GM12878 (cell line): ENCODE results near the gene ABHD8. TPM values are rescaled to one million over a fixed set of nuclear protein-coding genes. Genes with fewer than 3 reads are reported as not detected.

ENCODE experiments used
- ATAC-seq: fragments of 200-7000 bp; cut with Tn5 transposase; 3 replicates; pipeline ENCODE4 v1.9.1; 2020; ENCODE audit warnings: mild to moderate bottlenecking, moderate library complexity
- BruUV-seq: library from RNA; stranded (reverse); fragments of 400-500 nt; replicated peaks from 2 replicates; lab custom pipeline; 2021; lab: Mats Ljungman, UMichigan
- CTCF ChIA-PET: fragments of 300-600 bp; sonication (Branson Sonifier 250); formaldehyde crosslinking; extraction: SDS; loops from one replicate; lab custom pipeline; 2021; ENCODE audit warnings: inconsistent platforms; lab: Yijun Ruan, JAX
- POLR2A ChIA-PET: fragments of 350-600 bp; formaldehyde crosslinking; extraction: SDS; loops from one replicate; lab custom pipeline; 2021; ENCODE audit warnings: inconsistent platforms; lab: Charles Lee
- RAD21 ChIA-PET: fragments of 300-600 bp; sonication (Branson Sonifier 250); formaldehyde crosslinking; loops from one replicate; lab custom pipeline; 2023; ENCODE audit warnings: antibody characterized with exemption; ENCODE audit not compliant: unreplicated experiment; lab: Charles Lee
- SMC1A ChIA-PET: fragments of 300-600 bp; sonication (Branson Sonifier 250); formaldehyde crosslinking; loops from one replicate; lab custom pipeline; 2023; ENCODE audit not compliant: unreplicated experiment, uncharacterized antibody; lab: Charles Lee
- DNase-seq: peaks from one replicate; pipeline ENCODE4 v3.0.0-alpha.2; 2011; ENCODE audit warnings: low read depth, low spot score
- FAIRE-seq: peaks from 3 replicates; lab custom pipeline; 2011; peaks lifted over from hg19 to GRCh38; lab: Jason Lieb, UNC
- H2AFZ ChIP-seq: 2 replicates; pipeline ENCODE4 v1.6.0; 2011; ENCODE audit warnings: low read depth, low read length, control low read depth; ENCODE audit not compliant: control insufficient read depth
- H3K27ac ChIP-seq: 2 replicates; pipeline ENCODE4 v1.5.1; 2011; ENCODE audit warnings: control low read depth; ENCODE audit not compliant: control insufficient read depth, insufficient read depth
- H3K27me3 ChIP-seq, 2 experiments: replicated peaks in 1 of 2; 2 replicates each; pipeline versions ENCODE4 v1.6.0 to v1.6.1; 2011; ENCODE audit warnings: low read length in 1 of 2; ENCODE audit not compliant: control insufficient read depth in 2 of 2, insufficient read depth in 2 of 2
- H3K36me3 ChIP-seq, 2 experiments: 2 replicates each; pipeline ENCODE4 v1.5.1; 2011; ENCODE audit warnings: low read length in 1 of 2; ENCODE audit not compliant: control insufficient read depth in 2 of 2, insufficient read depth in 2 of 2
- H3K4me1 ChIP-seq: 2 replicates; pipeline ENCODE4 v1.6.1; 2011; ENCODE audit warnings: mild to moderate bottlenecking, low read length, moderate library complexity, mixed read lengths; ENCODE audit not compliant: control insufficient read depth, insufficient read depth
- H3K4me2 ChIP-seq: 2 replicates; pipeline ENCODE4 v1.6.0; 2011; ENCODE audit warnings: control low read depth; ENCODE audit not compliant: control insufficient read depth, insufficient read depth
- H3K4me3 ChIP-seq: fragments of 200-600 bp; sonication (generic); 2 replicates; pipeline ENCODE4 v1.5.1; 2016
- H3K79me2 ChIP-seq: 2 replicates; pipeline ENCODE4 v1.6.0; 2011; ENCODE audit warnings: low read length; ENCODE audit not compliant: control insufficient read depth, insufficient read depth
- H3K9ac ChIP-seq: 2 replicates; pipeline ENCODE4 v1.8.0; 2011; ENCODE audit warnings: low read length, control low read depth, mixed read lengths; ENCODE audit not compliant: control insufficient read depth, insufficient read depth
- H3K9me3 ChIP-seq: replicated peaks from 3 replicates; pipeline ENCODE4 v1.5.1; 2011; ENCODE audit warnings: mild to moderate bottlenecking, low read length; ENCODE audit not compliant: control insufficient read depth, insufficient read depth
- H4K20me1 ChIP-seq: 2 replicates; pipeline ENCODE4 v1.6.0; 2011; ENCODE audit not compliant: control insufficient read depth, insufficient read depth
- ATF7 ChIP-seq: fragments of 450-650 bp; IDR thresholded peaks from 2 replicates; pipeline ENCODE4 v1.6.1; 2016; ENCODE audit warnings: low read depth, mild to moderate bottlenecking
- BCL11A ChIP-seq: IDR thresholded peaks from 2 replicates; pipeline ENCODE4 v1.6.1; 2011; ENCODE audit warnings: low read depth, low read length
- HDAC2 ChIP-seq: fragments of 200-600 bp; sonication (generic); IDR thresholded peaks from 2 replicates; pipeline ENCODE4 v1.6.1; 2017
- HDAC6 ChIP-seq: fragments of 200-600 bp; sonication (generic); IDR thresholded peaks from one replicate; pipeline ENCODE4 v1.8.0; 2017; ENCODE audit warnings: antibody characterized with exemption; ENCODE audit not compliant: unreplicated experiment
- MXI1 ChIP-seq: fragments of 150-350 bp; IDR thresholded peaks from 2 replicates; pipeline ENCODE4 v1.6.1; 2011; ENCODE audit warnings: low read depth, mild to moderate bottlenecking, inconsistent platforms, low read length, improper control_type of control experiment
- NBN ChIP-seq: fragments of 450-650 bp; IDR thresholded peaks from 2 replicates; pipeline ENCODE4 v1.6.1; 2016
- POLR2AphosphoS5 ChIP-seq: IDR thresholded peaks from 2 replicates; pipeline ENCODE4 v1.6.1; 2011; ENCODE audit warnings: mild to moderate bottlenecking, low read length, inconsistent platforms
- POU2F2 ChIP-seq: IDR thresholded peaks from 3 replicates; pipeline ENCODE4 v1.6.1; 2011; ENCODE audit warnings: low read depth, mild to moderate bottlenecking, low read length, borderline replicate concordance
- RFX5 ChIP-seq: IDR thresholded peaks from 2 replicates; pipeline ENCODE4 v1.6.1; 2011; ENCODE audit warnings: low read depth, low read length, improper control_type of control experiment
- ZSCAN29 ChIP-seq: fragments of 450-650 bp; IDR thresholded peaks from 2 replicates; pipeline ENCODE4 v1.6.1; 2017; ENCODE audit warnings: mild to moderate bottlenecking, moderate library complexity
- WGBS: methylation state at CpG from one replicate; pipeline ENCODE4 v1.1.6; 2016; ENCODE audit warnings: low lambda C conversion rate; ENCODE audit not compliant: insufficient replicate concordance, insufficient coverage; ENCODE audit errors: missing lambda C conversion rate; 5-methylcytosine and 5-hydroxymethylcytosine counted together
- in situ Hi-C: fragments of 300-500 bp; cut with MboI; formaldehyde crosslinking; loops from 9 replicates; pipeline ENCODE4 v1.14.3; 2018; ENCODE audit warnings: mixed read lengths
- intact Hi-C: fragments of 100-400 bp; cut with micrococcal nuclease; formaldehyde crosslinking; loops from one replicate; pipeline ENCODE4 v1.14.2; 2022; ENCODE audit not compliant: unreplicated experiment
- polyA plus RNA-seq, 11 experiments: library from polyadenylated mRNA; depleted of rRNA in 4 of 11; unstranded in 6 of 11; stranded (reverse) in 5 of 11; fragments of >200 nt; fragmentation: Nextera tagmentation in 4 of 11; fragmentation: Illumina TruSeq in 1 of 11; extraction: Ambion mirVana in 4 of 11; extraction: Trizol in 1 of 11; gene quantifications; 1 replicate in 1 of 11; 2 replicates in 10 of 11; pipeline versions ENCODE4 v1.2.1 to v1.2.3, GENCODE V29; 2011 to 2016; ENCODE audit warnings: inconsistent platforms in 2 of 11, missing spikeins in 2 of 11, low read depth in 1 of 11
- total RNA-seq, 4 experiments: library from RNA; depleted of rRNA in 3 of 4; stranded (reverse); fragments of >200 nt in 3 of 4; fragmentation: Illumina TruSeq in 1 of 4; extraction: Trizol in 1 of 4; gene quantifications; 2 replicates each; pipeline versions ENCODE4 v1.2.1 to v1.2.3, GENCODE V29; 2013 to 2021
- TF ChIP-seq, protein P1 (sequence below): fragments of 450-650 bp; formaldehyde crosslinking; IDR thresholded peaks from 2 replicates; pipeline ENCODE4 v1.4.0; 2020; ENCODE audit warnings: mild to moderate bottlenecking, moderate library complexity

The ABHD8 gene
- total and polyA plus RNA-seq, 10 of the 15 experiments (the other 5 are each of a cell fraction or from before 2014, with no cell fraction given), result 0.03 to 12.5 (median 6.0) TPM

DNA sequence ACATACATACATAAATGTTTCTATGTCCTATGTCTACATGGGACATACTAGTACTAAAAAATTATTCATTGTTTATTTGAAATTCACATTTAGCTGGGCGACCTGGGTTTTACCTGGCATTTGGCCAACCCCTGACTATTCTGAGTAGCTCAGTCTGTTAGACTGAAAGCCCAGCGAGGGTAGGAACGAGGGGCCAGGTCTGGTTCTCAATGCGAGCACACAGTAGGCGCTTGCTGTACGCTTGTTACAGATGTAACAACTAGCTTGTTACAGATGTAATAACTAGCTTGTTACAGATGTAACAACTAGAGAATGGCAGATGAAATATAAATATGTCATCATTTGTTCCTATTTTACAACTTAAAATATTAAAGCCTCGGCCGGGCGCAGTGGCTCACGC, 32.4 kb upstream of the ABHD8 start:
- no TSS peak for BruUV-seq
- TF ChIP-seq BCL11A, result no peak
- TF ChIP-seq RFX5, result no peak
- no peak for TF ChIP-seq MXI1
- no peak for TF ChIP-seq HDAC6
- no peak for TF ChIP-seq ATF7
- no peak for TF ChIP-seq HDAC2
- TF ChIP-seq, protein P1, sequence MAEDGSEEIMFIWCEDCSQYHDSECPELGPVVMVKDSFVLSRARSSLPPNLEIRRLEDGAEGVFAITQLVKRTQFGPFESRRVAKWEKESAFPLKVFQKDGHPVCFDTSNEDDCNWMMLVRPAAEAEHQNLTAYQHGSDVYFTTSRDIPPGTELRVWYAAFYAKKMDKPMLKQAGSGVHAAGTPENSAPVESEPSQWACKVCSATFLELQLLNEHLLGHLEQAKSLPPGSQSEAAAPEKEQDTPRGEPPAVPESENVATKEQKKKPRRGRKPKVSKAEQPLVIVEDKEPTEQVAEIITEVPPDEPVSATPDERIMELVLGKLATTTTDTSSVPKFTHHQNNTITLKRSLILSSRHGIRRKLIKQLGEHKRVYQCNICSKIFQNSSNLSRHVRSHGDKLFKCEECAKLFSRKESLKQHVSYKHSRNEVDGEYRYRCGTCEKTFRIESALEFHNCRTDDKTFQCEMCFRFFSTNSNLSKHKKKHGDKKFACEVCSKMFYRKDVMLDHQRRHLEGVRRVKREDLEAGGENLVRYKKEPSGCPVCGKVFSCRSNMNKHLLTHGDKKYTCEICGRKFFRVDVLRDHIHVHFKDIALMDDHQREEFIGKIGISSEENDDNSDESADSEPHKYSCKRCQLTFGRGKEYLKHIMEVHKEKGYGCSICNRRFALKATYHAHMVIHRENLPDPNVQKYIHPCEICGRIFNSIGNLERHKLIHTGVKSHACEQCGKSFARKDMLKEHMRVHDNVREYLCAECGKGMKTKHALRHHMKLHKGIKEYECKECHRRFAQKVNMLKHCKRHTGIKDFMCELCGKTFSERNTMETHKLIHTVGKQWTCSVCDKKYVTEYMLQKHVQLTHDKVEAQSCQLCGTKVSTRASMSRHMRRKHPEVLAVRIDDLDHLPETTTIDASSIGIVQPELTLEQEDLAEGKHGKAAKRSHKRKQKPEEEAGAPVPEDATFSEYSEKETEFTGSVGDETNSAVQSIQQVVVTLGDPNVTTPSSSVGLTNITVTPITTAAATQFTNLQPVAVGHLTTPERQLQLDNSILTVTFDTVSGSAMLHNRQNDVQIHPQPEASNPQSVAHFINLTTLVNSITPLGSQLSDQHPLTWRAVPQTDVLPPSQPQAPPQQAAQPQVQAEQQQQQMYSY (CRISPR knock-in tag), result no peak
- TF ChIP-seq NBN, result no peak
- no peak for TF ChIP-seq POLR2AphosphoS5
- TF ChIP-seq POU2F2, result no peak
- no peak for TF ChIP-seq ZSCAN29
- Histone ChIP-seq H3K79me2 (peaks cover 6% of the 10 kb centered on the region), H3K27ac (no peak overlapping the region), H2AFZ (no peak overlapping the region), H3K4me1 (peaks cover 21% of the 10 kb centered on the region), H3K9me3 (no peaks in the 10 kb centered on the region; the same call in 2 of the 3 replicates), H3K9ac (no peak overlapping the region), H3K4me3 (no peak overlapping the region), H3K4me2 (no peak overlapping the region), H3K36me3 (no peaks in the 10 kb centered on the region; a peak in 1 of 4 replicates), H3K27me3 (no peaks in the 10 kb centered on the region), H4K20me1 (no peaks in the 10 kb centered on the region)
- POLR2A ChIA-PET, result interaction anchor here (1.2 to 4.4 kb wide), 6 partner anchors 26 to 84 kb away, joined by 4 to 24 read pairs (median 6); partner anchors contain the start of genes ABHD8, BABAM1, DDA1 and MVB12A
- SMC1A ChIA-PET, result interaction anchor here (0.6 to 1.7 kb wide), 5 partner anchors 9 to 51 kb away, joined by 3 to 6 read pairs (median 4); partner anchors contain the start of genes ABHD8 and DDA1
- intact Hi-C loops (loop anchor here (5.0 kb wide), 1 partner anchor 43 kb away; no protein-coding TSS in a partner anchor), in situ Hi-C loops (no loop called here)
- WGBS, result 84% methylated on average over 10 of the region's 10 CpGs
- RAD21 ChIA-PET, result interaction anchor here (0.7 to 2.1 kb wide), 5 partner anchors 26 to 56 kb away, joined by 3 to 8 read pairs (median 3); partner anchors contain the start of genes ABHD8 and DDA1
- CTCF ChIA-PET, result interaction anchor here (0.8 to 2.4 kb wide), 10 partner anchors 9 to 75 kb away, joined by 3 to 16 read pairs (median 4); partner anchors contain the start of genes DDA1 and MRPL34
- DNase-seq, result no peak
- no peak for FAIRE-seq
- ATAC-seq, result no peak
